SK-N-MC (cell line): ENCODE measurements around the gene ANGPTL1.

ENCODE experiments used
- EZH2 ChIP-seq: fragments of 200-600 bp; sonication (generic); IDR thresholded peaks from one replicate; pipeline ENCODE4 v1.6.1; 2017; ENCODE audit warnings: antibody characterized with exemption
- FOXP2 ChIP-seq: optimal IDR thresholded peaks from 2 replicates; pipeline ENCODE3; 2011; ENCODE audit warnings: mild to moderate bottlenecking, moderate library complexity; ENCODE audit not compliant: insufficient read depth; ENCODE audit errors: extremely low read length, control extremely low read depth
- POLR2AphosphoS5 ChIP-seq: IDR thresholded peaks from 2 replicates; pipeline ENCODE4 v1.6.1; 2012; ENCODE audit warnings: mild to moderate bottlenecking, low read depth, low read length, borderline replicate concordance

DNA sequence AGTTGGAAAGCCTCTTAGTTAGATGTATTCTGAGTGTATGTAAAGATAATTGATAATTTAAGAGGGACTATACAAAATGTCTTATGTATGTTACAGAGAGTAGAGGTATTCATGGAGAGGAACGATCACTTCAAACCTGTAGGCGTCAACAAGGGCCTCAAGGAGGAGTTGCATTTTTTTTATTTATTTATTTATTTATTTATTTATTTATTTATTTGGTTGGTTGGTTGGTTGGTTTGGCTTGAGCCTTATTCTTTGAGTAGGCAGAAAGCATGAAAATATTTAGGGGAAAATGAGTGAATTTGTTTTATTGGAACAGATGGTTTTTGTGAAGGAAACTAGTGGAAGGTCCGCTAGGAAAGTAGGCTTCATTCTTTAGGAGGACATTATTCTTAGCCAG, 8.5 kb downstream of the ANGPTL1 start:
- no peak for TF ChIP-seq FOXP2
- no peak for TF ChIP-seq EZH2
- TF ChIP-seq POLR2AphosphoS5, result no peak
